Small intestine (tissue), 7 donors: ENCODE data around the gene NAA30. TPM values are rescaled to one million over a fixed set of nuclear protein-coding genes. Genes with fewer than 3 reads are reported as not detected.
"Not testable (repeated sequence)": the region's sequence is repeated elsewhere in the genome, so short reads cannot be mapped to it uniquely, and the experiment has no call there.

Source experiments
- DNase-seq, 2 donors: peaks; one replicate each; pipeline versions ENCODE4 v3.0.0 to v3.0.0-alpha.2; 2013
- FAIRE-seq: peaks from 2 replicates; lab custom pipeline; 2012; peaks lifted over from hg19 to GRCh38; lab: Jason Lieb, UNC
- H3K27ac ChIP-seq, 3 donors: one replicate each; pipeline ENCODE4 v1.5.1; 2013; ENCODE audit warnings: low read length in 2 of 3, mild to moderate bottlenecking in 2 of 3, control low read depth in 1 of 3, inconsistent platforms in 1 of 3, low read depth in 1 of 3, moderate library complexity in 1 of 3
- H3K27me3 ChIP-seq, 3 donors: one replicate each; pipeline ENCODE4 v1.6.1; 2013; ENCODE audit warnings: low read length in 3 of 3, inconsistent platforms in 1 of 3; ENCODE audit not compliant: control insufficient read depth in 3 of 3, insufficient read depth in 3 of 3
- H3K36me3 ChIP-seq, 3 donors: one replicate each; pipeline ENCODE4 v1.6.1; 2013; ENCODE audit warnings: low read length in 3 of 3, inconsistent platforms in 1 of 3, low read depth in 1 of 3, mild to moderate bottlenecking in 1 of 3, moderate library complexity in 1 of 3; ENCODE audit not compliant: control insufficient read depth in 3 of 3, insufficient read depth in 2 of 3
- H3K4me1 ChIP-seq, 3 donors: one replicate each; pipeline ENCODE4 v1.6.1; 2013; ENCODE audit warnings: low read length in 2 of 3, inconsistent platforms in 1 of 3, low read depth in 1 of 3, mild to moderate bottlenecking in 1 of 3, moderate library complexity in 1 of 3; ENCODE audit not compliant: control insufficient read depth in 3 of 3, insufficient read depth in 2 of 3
- H3K4me3 ChIP-seq, 3 donors: one replicate each; pipeline ENCODE4 v1.5.1; 2013; ENCODE audit warnings: low read length in 3 of 3, control low read depth in 1 of 3, inconsistent platforms in 1 of 3, low read depth in 1 of 3, mild to moderate bottlenecking in 1 of 3, moderate library complexity in 1 of 3
- H3K9me3 ChIP-seq, 2 donors: one replicate each; pipeline ENCODE4 v1.6.1; 2013; ENCODE audit warnings: low read depth in 1 of 2, low read length in 1 of 2; ENCODE audit not compliant: control insufficient read depth in 2 of 2, insufficient read depth in 1 of 2
- WGBS, 3 donors: extraction: QIAGEN DNeasy Blood & Tissue Kit; methylation state at CpG; one replicate each; pipeline ENCODE4 v1.1.7; 2013; 5-methylcytosine and 5-hydroxymethylcytosine counted together
- polyA plus RNA-seq, 4 donors: library from polyadenylated mRNA; stranded (reverse) in 3 of 4; unstranded in 1 of 4; fragments of 200-250 nt in 3 of 4; fragments of 120-200 nt in 1 of 4; gene quantifications; one replicate each; pipeline versions ENCODE4 v1.2.1 to v1.2.3, GENCODE V29; 2013
- donor health status: healthy with polysubstance abuse.
- donor health status: control.
- donor health status: control.
- donor health status: Bipolar disorder and iron deficiency.
- donor health status: healthy.

The NAA30 gene
- polyA plus RNA-seq, 4 donors: 3.8 to 25.4 (median 6.0) TPM

GRCh38 chr14:57364659-57365450 lies 25.5 kb upstream of the NAA30 start:
- no peaks in the 10 kb centered on the region for H3K36me3 ChIP-seq
- H3K27ac ChIP-seq: no peak overlapping the region
- WGBS, 3 donors: 62 to 72% (median 64%) methylated on average over 19 of the region's 19 CpGs
- H3K9me3 ChIP-seq: no peaks in the 10 kb centered on the region
- no peak for FAIRE-seq
- H3K27me3 ChIP-seq: peaks cover 0 to 2% (median 0%) of the 10 kb centered on the region in 3 donors
- no peak overlapping the region for H3K4me3 ChIP-seq
- H3K4me1 ChIP-seq: no peaks in the 10 kb centered on the region
- DNase-seq: peak in 1 of 2 donors; percentile 8

- H3K36me3 ChIP-seq, FAIRE-seq, H3K4me1 ChIP-seq, DNase-seq, H3K9me3 ChIP-seq, H3K27me3 ChIP-seq, H3K4me3 ChIP-seq, H3K27ac ChIP-seq: not testable (repeated sequence)
- 91 to 95% (median 95%) methylated on average over 5 of the region's 5 CpGs for WGBS, 3 donors
Observed at GRCh38 chr14:57370187-57370586, 20.2 kb upstream of the NAA30 start.

- Histone ChIP-seq H3K4me3 (no peak overlapping the region), H3K4me1 (no peaks in the 10 kb centered on the region), H3K36me3 (no peaks in the 10 kb centered on the region), H3K27ac (no peak overlapping the region), H3K27me3 (peaks cover 0 to 2% (median 0%) of the 10 kb centered on the region in 3 donors), H3K9me3 (no peaks in the 10 kb centered on the region)
- 38 to 53% (median 53%) methylated on average over 3 of the region's 3 CpGs for WGBS, 3 donors
- no peak for DNase-seq
- no peak for FAIRE-seq
Observed at GRCh38 chr14:57371013-57371412, 19.4 kb upstream of the NAA30 start.

- no peak for DNase-seq
- no peak overlapping the region for H3K4me3 ChIP-seq
- no peaks in the 10 kb centered on the region for H3K36me3 ChIP-seq
- no peak overlapping the region for H3K27ac ChIP-seq
- 76 to 90% (median 89%) methylated on average over 3 of the region's 3 CpGs for WGBS, 3 donors
- H3K27me3 ChIP-seq: no peaks in the 10 kb centered on the region
- no peaks in the 10 kb centered on the region for H3K4me1 ChIP-seq
- no peaks in the 10 kb centered on the region for H3K9me3 ChIP-seq
- FAIRE-seq: no peak
Observed at GRCh38 chr14:57375156-57375555, 15.2 kb upstream of the NAA30 start.

- H3K27ac ChIP-seq: no peak overlapping the region
- H3K9me3 ChIP-seq: no peaks in the 10 kb centered on the region
- no peak for DNase-seq
- no peaks in the 10 kb centered on the region for H3K27me3 ChIP-seq
- no peaks in the 10 kb centered on the region for H3K4me1 ChIP-seq
- H3K4me3 ChIP-seq: no peak overlapping the region
- peak; percentile 87 for FAIRE-seq
- no peaks in the 10 kb centered on the region for H3K36me3 ChIP-seq
Observed at GRCh38 chr14:57378661-57379060, 11.7 kb upstream of the NAA30 start.

GRCh38 chr14:57380935-57381334 lies 9.5 kb upstream of the NAA30 start:
- Histone ChIP-seq H3K4me3 (no peak overlapping the region), H3K27ac (no peak overlapping the region), H3K36me3 (no peaks in the 10 kb centered on the region), H3K4me1 (no peaks in the 10 kb centered on the region), H3K9me3 (no peaks in the 10 kb centered on the region), H3K27me3 (no peaks in the 10 kb centered on the region)
- FAIRE-seq: no peak
- 76 to 90% (median 87%) methylated on average over 3 of the region's 3 CpGs for WGBS, 3 donors
- no peak for DNase-seq

GRCh38 chr14:57382283-57382682 lies 8.1 kb upstream of the NAA30 start:
- FAIRE-seq (no peak), DNase-seq (no peak)
- no peaks in the 10 kb centered on the region for H3K27me3 ChIP-seq
- no peaks in the 10 kb centered on the region for H3K36me3 ChIP-seq
- H3K9me3 ChIP-seq: no peaks in the 10 kb centered on the region
- H3K4me1 ChIP-seq: no peaks in the 10 kb centered on the region
- H3K4me3 ChIP-seq: no peak overlapping the region
- H3K27ac ChIP-seq: no peak overlapping the region
- WGBS, 3 donors: 72 to 84% (median 78%) methylated on average over 2 of the region's 2 CpGs

- FAIRE-seq (no peak), DNase-seq (no peak)
- no peak overlapping the region for H3K27ac ChIP-seq
- H3K9me3 ChIP-seq: no peaks in the 10 kb centered on the region
- H3K27me3 ChIP-seq: no peaks in the 10 kb centered on the region
- no peaks in the 10 kb centered on the region for H3K36me3 ChIP-seq
- no peaks in the 10 kb centered on the region for H3K4me1 ChIP-seq
- H3K4me3 ChIP-seq: no peak overlapping the region
Observed at GRCh38 chr14:57383125-57383745, 7.2 kb upstream of the NAA30 start.
